Suppressor macrophage (primary cell): ENCODE results near the gene C10orf120.

Experiments
- DNase-seq, 4 experiments: peaks; one replicate each; pipeline ENCODE4 v3.0.0-alpha.2; 2020 to 2022

C10orf120 gene

DNA sequence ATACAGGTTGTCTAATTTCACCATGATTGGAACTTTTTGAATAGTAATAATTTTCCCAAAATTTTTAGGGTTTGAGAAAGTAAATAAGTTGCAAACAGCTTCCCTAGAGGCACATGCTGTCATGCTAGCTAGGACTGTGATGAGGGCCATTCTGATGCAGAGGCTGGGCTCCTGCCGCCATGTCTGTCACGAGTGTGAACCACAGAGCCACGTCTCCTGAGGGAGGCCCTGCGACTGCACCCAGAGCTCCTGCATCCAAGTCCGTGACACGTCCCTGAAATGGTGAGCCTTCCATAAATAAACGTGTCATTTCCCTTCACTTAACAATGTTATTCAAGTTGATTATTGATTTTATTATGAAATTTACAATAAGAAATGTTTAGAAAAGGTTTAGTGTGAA lies 40.0 kb downstream of the C10orf120 start:
- no peak for DNase-seq

DNA sequence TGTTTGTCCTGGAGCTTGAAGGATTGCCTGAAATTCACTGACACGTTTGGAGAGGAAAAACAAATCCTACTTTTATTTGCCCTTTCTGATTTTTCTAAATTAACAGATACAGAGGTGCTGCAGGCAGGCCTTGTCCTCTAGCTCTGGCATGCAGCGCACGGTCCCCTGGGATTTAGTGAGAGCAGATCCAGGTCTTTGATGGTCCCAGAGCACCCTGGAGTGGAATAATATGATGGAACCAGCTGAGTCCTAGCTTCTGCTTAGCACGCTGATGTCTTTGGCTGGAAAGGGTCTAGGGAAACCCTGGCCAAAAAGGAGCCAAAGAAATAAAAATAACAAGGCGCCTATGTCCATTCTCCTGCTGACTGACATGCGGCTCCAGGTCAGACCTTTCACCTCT lies 40.5 kb downstream of the C10orf120 start:
- DNase-seq: no peak

DNA sequence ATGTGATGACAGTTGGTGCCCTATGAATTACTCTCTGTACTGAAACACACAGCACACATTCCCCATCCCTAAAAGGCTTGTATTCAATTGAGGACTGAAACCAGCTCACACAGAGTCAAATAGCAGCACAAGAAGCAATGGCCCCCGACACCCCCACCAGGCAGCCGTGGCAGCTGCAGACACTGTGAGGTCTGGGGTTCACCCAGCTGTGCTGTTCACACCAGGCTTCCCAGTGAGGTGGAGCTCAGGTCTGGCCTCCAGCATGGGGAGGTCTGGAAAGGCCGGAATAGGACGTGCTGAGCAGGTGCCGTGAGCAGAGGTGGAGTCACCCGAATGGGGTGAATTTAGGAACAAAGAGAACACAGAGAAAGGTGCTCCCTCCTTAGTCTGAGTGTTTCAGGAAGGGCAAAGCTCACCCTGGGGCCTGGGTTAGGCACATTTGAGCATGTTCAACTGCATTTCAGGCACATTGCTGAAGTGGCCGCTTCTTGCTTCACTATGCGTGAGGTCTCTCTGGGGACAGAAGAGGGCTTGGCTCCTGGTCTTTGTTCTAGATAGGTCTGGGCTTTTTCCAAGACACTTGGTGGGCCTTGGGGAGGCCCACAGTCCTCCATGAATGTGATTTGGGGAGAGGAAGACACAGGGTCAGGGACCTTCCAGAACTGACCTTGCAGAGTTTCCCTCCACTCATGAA lies 41.1 kb downstream of the C10orf120 start:
- no peak for DNase-seq

DNA sequence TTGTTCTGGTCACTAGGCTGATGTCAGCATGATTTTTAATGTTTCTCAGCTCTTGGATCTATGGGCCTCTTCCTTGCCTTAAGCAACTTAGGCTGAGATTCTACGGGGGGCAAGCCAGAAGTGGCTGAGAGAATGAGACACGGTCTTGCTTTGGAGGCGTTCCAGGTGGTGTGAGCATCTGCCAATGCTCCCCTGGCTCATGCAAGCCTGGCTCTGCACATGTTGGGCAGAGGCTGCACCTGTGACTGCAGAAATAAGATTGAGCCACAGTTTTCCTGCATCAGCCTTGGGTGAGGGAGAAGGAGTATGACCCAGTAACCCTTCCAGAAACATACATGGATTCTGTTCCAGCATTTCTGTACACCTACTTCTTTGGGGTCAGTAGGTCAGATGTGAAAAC lies 41.9 kb downstream of the C10orf120 start:
- no peak for DNase-seq

DNA sequence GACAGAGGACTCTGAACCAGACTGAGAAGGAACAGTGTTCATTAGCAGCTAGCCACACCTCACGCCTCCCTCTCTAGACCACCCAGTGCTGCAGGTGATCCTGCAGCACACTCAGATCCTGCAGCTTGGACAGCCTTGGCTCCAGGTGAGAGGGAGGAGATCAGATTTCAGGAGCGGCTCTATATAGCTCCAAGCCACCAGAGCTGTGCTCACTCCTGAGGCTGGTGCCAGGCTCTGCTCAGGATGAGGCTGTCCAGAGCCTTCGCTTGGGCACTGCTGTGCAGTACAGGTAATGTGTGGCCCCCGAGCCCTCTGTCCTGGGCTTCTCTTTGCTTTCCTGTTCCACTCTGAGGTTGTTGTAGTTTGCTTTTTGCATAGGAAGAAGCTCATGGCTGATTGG lies 42.4 kb downstream of the C10orf120 start:
- no peak for DNase-seq

DNA sequence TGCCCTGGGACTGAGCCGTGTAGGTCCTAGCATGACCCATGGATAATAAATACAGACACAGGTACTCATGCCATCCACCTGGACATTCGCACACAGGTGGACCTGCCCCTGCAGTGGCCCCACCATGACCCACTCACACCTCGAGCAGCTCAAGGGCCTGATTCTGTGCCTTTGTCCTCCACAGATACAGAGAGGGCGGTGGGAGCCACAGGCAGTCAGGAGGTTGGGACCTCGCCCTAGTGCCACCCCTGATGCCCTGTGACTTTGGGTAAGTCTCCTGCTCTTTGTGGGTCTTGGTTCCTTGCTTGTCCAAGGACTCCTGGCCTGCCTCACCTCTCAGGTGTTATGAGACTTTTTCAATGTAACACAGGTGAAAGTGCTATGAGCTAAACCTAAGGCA lies 42.9 kb downstream of the C10orf120 start:
- DNase-seq: no peak

DNA sequence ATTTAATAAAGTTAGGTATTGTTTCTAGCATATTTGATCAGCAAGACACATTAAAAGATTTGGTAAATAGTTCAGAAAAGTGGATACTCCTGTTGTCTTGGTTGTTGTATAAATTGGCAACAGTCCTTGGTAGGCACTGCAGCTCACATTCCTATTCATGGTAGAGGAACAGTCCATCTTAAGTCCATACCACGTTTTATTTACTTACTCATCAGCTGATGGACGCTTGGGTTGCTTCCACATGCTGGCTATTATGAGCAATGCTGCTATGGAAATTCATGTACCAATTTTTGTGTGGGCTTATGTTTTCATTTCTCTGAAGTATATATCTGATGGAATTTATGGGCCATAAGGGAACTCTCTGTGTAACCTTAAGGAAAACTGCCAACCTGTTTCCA lies 43.3 kb downstream of the C10orf120 start:
- DNase-seq: no peak

DNA sequence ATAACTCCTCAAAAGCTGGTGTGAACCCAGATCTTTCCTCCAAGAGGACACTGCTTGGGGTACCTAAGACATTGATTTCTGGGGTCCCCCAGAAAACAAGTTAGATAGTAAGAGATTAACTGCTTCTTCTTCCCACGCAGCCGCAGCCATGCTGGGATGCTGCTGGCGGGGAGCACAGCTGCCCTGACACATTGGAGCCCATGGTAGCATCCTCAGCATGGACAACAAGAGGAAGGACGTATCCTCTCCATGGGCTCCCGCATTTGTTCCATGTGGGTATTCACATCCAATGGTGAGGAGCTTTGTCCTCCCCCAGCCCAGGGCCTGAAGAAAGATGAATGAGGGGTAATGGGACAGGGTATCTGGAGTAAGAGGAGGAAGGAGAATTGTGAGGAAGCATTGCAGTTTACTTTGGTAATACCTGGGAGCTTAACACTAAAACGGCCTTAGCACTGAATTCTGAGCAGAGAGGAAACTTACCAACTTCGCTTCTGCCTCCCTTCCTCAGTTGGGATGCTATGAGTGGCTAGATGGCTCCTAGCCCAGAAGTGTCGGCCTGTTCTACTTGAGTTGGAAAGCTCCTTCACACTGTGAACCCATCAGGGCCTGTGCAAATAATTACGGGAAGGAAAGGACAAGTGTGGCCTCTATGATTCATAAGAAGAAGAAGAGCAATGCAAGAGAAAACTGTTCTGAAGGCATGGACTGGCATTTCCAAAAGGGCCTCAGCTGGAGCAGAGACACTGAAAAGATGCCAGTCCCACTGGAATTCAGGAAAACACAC lies 43.9 kb downstream of the C10orf120 start:
- DNase-seq: no peak

DNA sequence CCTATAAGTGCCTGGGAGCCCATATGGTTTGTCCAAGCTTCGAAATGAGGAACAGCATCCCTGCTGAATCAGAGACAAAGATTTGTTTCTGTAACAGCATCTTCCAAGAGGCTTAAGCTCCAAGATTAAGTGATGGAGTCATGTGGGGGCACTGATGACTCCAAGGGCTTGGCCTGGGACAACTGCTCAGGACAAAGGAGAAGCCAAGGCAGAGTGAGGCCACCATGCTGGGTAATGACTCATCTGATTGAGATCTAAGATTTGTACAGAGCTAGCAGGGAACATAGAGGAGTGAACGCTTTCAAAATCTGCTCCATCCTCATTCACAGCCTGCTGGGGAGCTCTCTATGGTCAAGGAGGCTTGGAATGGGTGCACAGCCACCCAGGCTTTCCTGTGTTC lies 49.3 kb downstream of the C10orf120 start:
- no peak for DNase-seq

DNA sequence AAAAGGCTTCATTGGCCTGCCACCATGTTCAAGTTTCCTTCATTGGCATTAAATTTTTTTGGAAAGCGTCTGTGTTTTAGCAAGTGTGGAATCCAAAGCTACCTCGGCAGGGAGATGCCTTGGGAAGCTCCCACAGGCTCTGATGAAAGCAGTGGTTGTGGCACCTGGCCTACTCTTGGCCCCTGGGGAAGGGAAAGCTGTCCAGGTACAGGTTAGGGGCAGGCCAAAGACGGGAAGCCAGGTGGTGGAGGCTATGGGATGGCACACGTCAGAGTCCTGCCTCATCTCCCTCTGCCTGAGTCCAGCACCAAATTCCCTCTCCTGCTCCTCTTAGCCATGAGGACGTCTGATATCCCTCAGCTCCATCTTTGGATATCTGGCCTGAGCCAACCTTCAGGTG lies 49.7 kb downstream of the C10orf120 start:
- DNase-seq: no peak

DNA sequence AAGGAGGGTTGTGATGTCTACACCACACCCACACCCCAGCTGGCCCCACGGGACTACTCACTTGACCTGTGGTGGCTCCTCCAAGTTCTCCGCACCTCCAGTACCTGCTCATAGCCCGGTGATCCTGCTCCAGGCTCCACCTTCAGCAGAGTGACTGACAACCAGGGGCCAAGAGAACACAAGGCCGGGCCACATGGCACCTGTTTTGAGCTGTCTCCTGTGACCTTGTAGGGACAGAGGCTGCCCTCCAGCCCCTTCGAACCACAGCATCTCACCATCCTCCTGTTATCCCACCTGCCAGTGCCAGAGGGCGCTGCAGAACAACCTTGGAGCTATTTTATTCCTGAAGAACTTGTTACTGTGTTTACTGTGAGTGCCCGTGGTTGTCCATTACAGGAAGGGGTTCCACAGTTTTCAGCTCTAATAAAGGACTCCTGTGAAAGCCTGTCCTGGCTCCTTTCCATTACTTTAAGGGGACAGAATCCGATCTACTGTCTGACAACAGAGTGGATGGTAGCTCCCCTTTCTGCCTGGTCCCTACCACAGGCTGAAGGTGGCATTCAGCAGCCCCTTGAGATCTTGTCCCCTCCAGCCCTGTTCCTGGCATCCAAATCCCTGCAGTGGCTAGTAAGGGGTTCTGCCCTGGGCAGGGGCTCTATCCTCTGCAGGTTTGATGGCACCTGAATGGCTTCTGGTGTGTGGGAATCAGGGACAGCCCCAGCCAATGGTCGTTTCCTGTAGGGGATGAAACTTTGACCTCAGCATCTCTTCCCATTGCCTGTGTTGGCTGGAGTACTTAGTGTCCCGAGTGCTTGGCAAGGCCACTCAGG lies 50.8 kb downstream of the C10orf120 start:
- DNase-seq: peak; percentile 13 to 56 (median 29)
